Stimulated activated CD8-positive, alpha-beta memory T cell treated with anti-CD3 and anti-CD28 coated beads, Interleukin-7, amount 100 ng/mL, for 48 hours (primary cell): ENCODE data around the gene FARP1.

Source experiments
- DNase-seq, 2 donors: peaks; one replicate each; pipeline ENCODE4 v3.0.0-alpha.2; 2020; ENCODE audit warnings: low read depth in 1 of 2; ENCODE audit errors: extremely low read depth in 1 of 2

Gene FARP1

DNA sequence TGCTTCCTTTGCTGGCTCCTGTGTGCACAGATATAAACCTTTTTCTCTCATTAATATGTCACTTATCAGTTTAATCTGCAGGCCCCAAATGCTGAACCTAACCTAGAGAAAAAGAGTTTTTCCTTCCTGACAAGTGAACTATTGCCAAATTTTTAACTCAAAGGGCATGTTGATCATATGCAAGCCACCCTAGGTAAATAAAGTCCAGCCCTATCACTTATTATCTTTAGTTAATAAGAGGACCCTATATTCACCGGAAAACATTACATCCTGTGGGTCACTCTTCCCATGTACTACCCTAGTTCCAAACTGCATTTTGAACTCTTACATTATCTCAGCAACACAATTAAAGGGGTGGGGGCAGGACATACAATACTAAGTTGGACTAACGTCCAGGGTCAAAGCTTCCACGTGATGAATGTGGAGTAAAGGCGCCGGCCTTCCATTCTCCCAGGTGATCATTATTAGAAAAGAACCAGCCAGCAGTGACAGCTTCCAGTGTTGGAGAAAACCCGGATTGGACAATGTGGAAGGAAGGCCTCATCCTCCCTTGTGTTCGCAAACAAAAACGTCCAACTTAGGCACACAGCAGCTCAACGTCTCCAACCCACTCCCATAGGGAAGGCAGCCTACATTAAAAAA, 347.4 kb downstream of the FARP1 start:
- DNase-seq, result no peak

DNA sequence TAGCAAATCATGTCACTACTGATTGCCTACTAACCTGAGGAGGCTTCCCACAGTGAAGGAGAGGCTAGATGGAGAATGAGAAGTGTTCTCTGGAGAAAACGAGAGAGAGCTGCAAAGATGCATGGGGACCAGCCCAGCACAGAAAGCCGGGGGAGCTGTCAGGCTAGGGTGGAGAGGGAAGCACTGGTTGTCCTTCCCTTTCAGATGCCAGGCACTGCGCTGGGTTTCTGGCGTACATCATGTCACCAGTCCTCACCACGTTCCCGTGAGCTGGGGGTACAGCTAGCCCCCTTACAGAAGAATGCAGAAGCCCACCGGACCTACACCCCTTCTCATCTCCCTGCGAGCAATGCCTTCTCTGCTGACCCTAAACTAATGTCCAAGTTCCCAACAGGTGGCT, 348.0 kb downstream of the FARP1 start:
- DNase-seq, result no peak

DNA sequence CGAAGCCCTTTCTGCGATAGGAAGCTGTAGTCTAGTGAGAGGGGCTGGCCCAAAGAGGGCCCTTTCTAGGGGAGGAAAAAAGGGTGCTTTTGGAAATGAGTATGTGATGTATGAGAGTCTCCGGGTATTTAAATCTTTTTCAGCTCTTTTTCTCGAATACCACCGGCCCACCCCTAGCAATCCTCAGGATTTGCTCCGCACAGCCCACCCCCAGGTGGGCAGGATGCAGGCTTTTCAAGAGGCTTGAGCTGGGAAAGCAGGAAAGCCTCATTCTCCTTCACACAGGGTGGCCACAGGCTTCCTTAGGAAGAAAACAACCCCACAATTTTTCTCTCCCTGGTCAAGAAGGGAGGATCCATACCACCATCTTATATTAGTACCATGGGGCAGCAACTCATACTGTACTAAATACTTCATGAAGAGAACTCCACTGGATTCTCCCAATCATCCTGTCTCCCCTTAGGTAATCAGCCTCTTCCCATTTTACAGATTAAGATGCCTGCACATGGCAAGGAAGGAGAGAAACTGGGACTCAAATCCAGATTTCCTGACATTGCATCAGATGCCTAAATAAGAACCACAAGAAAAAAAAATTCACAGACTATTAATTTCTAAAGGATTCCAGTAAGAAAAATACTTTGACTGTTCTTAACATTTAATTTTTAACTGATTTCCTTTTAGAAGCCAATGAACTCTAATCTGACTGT, 349.6 kb downstream of the FARP1 start:
- no peak for DNase-seq

DNA sequence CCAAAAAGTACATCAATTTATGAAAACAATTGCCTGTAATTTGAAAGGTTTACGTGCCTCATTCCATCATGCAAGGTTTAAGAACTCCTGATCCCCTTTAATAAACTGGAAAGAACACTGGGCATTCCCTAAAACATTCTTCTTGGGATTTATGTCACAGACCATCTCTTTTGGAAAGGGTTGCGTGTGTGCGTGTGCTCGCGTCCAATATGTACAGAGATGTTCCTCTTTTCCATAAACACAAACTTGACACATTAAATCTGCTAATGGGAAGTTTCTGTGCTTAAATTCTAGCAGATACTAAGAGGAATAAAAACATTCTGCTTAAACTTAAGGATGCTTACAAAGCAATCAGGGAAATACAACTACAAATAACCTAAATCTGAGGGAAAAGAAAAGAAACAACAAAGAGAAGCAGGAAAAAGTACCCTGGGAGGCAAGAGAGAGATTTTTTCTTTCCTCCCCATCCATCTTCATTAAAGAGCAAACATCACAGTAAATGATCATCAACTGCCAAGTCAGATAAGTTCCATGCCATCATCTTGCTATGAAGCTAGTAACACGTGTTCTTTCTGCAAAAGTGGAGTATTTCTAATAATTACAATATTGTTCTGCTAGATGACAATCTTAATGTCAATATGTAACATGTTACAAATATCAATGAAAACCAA, 350.3 kb downstream of the FARP1 start:
- no peak for DNase-seq

DNA sequence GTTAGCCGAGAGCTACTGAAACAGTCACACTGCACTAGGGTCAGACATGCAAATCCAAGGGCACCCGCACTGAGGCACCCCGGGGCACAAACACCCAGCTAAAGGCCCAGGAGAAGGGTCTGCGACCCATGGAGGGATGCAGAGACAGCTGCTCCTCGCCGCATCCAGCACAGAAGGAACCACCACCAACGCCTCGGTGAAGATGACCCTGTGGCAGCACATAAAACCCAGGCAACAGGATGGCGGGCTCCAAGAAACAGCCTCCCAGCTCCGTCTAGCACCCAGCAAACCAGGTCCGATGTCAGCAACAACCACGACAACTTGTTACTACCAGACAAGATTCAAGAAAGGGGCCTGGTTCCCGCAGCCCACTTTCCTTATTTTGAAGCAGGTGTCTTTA, 351.9 kb downstream of the FARP1 start:
- DNase-seq, result no peak

DNA sequence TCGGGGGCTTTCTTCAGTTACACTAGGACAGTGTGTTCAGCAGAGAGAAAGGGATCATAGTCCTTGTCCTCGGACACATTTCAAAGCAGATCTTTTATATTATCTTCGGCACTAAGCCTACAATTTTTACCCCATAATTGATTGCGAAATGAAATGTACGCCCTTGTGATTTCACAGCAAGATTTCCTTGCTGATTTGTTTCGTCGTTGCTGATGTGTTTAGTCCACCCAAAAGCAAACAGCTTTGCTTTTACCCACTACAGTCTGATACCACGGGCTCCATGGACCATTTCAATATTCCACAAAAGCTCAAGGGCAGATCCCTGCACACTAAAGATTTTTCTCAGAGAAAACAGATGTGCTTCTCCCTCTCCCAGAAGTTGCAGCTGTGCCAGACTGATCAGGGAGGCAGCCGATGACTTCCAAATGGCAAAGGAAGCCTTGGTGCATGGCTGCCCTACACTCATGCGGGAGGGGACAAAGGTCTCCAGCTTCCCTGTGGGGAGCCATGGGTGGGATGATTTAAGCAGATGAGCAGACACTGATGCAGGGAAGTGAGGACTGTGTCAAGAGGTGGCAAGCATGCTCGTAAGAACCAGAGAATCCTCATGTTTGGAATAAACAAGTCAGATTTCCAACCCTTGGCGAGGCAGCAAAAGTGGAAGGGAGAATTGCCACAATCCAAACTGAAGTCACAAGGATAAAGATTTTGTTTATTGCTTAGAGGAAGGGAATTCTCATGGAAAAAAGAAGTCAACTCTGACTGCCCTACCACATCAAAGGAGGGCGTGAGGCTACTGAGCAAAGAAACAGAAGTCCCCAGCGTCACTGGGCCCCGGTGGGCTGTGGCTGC, 353.0 kb downstream of the FARP1 start:
- DNase-seq, result no peak

DNA sequence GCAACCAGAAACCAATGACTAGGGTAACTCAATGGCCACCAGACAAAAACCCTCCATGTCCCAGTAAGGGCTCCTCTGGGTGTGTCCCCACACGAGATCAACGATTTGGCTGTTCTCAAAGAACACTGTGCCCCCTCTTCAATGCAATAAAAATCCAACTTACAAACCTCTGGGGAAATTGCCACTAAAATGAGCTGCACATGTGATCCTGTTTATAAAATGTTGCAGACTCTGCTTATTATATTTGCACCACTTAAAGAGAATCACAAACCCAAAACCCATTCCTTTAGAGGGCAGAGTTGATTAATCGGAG, 353.5 kb downstream of the FARP1 start:
- no peak for DNase-seq

DNA sequence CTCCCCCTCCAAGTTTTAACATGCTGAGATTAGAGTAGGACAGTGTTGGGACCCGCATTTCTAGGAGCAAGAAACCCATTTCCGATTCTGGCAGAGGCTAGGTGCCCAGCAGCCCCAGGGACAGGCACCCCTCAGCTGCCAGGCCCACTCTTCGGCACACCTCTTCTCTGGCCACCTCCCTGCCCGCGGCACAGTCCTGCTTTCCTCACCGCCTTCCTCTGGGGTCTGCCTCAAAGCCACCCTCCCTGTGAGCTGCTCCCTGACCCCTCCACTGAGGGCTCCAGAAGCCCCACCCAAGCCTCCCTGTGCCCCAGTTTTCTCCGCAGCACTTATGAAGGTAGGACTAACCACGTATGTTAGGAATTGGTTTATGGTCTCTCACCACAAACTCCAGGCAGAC, 354.1 kb downstream of the FARP1 start:
- no peak for DNase-seq

DNA sequence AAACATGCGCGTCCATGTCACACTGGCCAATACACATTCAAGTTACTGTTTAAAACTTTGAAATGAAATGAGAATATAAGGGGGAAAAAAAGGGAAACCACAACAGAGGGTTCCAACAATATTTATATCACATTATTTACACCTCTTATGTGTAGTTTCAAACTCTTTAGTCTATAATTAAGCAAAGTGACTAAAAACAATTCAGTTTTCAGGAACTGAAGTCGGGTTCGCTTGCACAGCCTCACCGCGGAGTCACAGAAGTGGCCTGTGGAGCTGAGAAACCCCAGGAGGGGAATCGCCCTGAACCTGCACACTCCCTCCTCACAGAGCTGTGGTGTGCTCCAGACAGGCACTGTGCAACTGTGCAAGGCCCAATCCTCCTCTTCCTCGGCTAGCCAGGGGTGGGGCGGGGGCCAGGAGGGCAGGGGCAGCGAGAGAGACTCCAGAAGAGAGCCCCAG, 358.1 kb downstream of the FARP1 start:
- no peak for DNase-seq

DNA sequence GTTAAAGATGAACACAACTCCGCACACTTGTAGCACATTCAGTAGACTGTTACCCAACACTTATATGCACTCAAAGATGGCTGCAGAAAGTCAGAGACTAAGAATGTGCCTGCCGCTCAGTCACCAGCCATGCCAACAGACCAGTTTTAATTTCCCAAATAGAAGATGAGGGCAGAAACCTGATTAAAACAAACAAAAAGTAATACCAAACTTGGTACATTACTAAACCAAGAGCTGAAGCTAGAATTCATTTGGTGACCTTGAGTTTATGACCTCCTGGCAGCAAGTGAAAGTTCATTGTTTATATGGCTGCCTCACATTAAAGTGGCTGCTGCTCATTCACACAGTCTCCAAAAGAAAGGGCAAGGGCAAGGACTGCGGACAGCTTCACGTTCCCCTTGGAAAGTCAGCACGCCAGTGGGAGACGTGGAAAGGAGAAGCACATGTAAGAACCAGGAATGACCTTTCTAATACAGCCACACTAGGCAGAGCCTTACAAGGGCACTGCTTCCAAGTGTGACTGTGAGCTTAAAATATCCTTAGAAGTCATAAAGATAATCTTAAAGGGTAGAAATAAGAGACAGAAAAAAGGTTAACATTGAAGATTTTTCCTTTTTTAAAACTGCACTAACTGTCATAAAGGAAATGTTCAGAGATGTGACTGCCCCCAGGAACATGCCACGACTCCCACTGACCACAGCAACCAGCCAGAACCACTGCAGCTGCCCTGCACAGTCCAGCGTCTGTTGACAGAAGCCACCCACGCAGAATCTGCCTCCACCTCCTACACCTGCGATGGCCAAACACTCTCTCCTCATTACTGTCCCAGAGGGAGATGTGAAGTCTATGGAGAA, 360.5 kb downstream of the FARP1 start:
- no peak for DNase-seq

DNA sequence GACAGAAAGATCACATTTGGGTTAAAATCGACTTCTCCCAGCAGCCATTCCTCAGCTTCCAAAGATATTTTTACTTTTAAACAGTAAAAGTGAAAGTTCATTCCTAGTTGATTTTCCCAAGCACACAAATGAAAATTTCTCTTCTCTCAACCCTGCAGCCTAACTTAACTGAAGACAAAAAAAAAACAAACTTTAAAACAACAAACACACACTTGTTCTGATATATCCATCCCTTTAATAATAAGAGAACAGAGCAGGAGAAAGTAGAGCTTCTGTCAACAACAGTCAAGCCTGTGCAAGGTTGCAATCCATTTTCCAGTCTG, 361.1 kb downstream of the FARP1 start:
- DNase-seq, result no peak

DNA sequence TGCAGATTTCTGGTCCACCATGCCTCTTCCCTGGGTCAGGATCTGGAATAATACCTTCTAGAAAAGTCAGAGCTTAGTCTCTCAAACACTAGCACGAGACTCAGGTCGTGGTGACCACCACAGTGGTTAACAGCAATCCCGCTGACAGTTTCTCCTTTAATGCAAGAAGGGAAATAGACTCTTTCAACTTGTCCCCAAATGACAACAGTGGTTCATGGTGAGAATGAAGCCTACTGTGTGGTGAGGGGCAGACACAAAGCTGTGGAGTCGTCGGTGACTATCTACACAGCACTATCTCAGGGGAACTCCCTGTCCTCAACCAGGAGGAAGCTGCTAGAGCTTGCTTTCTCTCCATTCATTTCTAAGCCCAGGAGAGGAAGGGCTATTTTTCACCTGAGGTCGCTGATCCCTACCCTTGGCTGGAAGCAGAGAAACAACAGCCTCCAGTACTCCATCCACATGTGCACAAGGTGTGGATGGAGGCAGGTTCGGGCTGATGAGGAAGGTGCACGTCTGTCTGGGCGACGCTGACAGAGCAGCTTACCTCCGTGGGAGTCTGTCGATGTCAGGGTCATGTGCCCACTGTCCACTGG, 361.6 kb downstream of the FARP1 start:
- DNase-seq, result peak in 1 of 2 donors; percentile 43
